Measurements from ENCODE around the gene KRTAP3-2. TPM values are rescaled to one million over a fixed set of nuclear protein-coding genes. Genes with fewer than 3 reads are reported as not detected.

The KRTAP3-2 gene
- total RNA-seq, 1 experiment from 2014 or later = not detected

DNA sequence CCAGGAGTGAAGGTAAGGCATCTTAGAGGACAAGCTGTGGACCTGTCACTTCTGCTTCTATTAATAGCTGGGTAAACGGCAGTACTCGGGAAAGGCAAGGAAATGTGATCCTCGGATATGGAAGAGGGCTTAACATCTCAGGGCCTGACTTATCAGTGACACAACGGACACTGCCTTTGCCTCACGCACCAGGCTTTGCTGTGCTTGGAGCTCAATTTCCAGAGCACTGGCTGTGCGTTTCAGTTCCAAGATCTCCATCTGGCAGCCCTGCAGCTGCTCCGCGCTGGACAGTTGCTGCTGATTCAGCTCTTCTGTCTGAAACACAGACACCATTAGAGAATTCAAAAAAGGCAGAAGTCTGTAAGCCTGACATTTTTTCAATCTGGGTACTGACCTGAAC, 19.1 kb downstream of the KRTAP3-2 start:
- Histone ChIP-seq H2BK120ac (ENCODE audit: low read depth, low read length, poor library complexity, severe bottlenecking) (no peak overlapping the region), H2AFZ (ENCODE audit: low read length) (no peak overlapping the region), H3K79me2 (ENCODE audit: insufficient read depth, low read length) (no peaks in the 10 kb centered on the region), H3K56ac (ENCODE audit: insufficient read length, low read depth, low read length) (no peak overlapping the region), H2BK12ac (ENCODE audit: insufficient read length, low read depth, low read length) (no peak overlapping the region), H3K79me1 (ENCODE audit: insufficient read depth, low read depth, low read length, poor library complexity, severe bottlenecking) (no peaks in the 10 kb centered on the region), H3T11ph (ENCODE audit: low read length) (no peak overlapping the region), H3K4me1 (ENCODE audit: insufficient read depth, low read length) (no peaks in the 10 kb centered on the region; the same call in 1 of the 2 replicates), H2BK5ac (ENCODE audit: insufficient read length, low read length) (no peak overlapping the region), H3K4ac (ENCODE audit: low read depth, low read length) (no peak overlapping the region), H3K23ac (ENCODE audit: insufficient read length, low read depth, low read length) (no peak overlapping the region), H2AK5ac (ENCODE audit: insufficient read length, low read length) (no peak overlapping the region), H3K27ac (ENCODE audit: insufficient read length, low read depth, low read length) (no peak overlapping the region), H3K27me3 (ENCODE audit: insufficient read depth, low read length) (no peaks in the 10 kb centered on the region), H4K91ac (ENCODE audit: insufficient read length, low read depth, low read length) (no peak overlapping the region), H3K23me2 (ENCODE audit: insufficient read length, low read depth, low read length, poor library complexity, severe bottlenecking) (no peaks in the 10 kb centered on the region), H3K14ac (ENCODE audit: insufficient read depth, low read length) (0 out of 2 replicates have a peak overlapping the region, but pooled peaks have one; percentile 54), H4K20me1 (ENCODE audit: control insufficient read depth, insufficient read depth, insufficient read length) (no peaks in the 10 kb centered on the region), H3K9ac (ENCODE audit: extremely low read depth, insufficient read length, low read length) (no peak overlapping the region), H4K8ac (replicated peaks; ENCODE audit: insufficient read length, low read depth, low read length) (no peak overlapping the region), H4K5ac (ENCODE audit: insufficient read length, low read depth, low read length) (no peak overlapping the region), H2BK15ac (ENCODE audit: low read depth, low read length) (no peak overlapping the region), H3K18ac (ENCODE audit: insufficient read length, low read depth, low read length) (no peak overlapping the region), H2BK20ac (ENCODE audit: low read depth, low read length, poor library complexity, severe bottlenecking) (no peak overlapping the region), H3K9me3 (ENCODE audit: control insufficient read depth, low read depth, low read length) (no peaks in the 10 kb centered on the region), H3K4me2 (ENCODE audit: insufficient read depth, insufficient read length, low read length) (no peak overlapping the region)
- no peak overlapping the region for H3K4me3 Mint-ChIP-seq
- no peak for DNase-seq
- TF ChIP-seq, protein P1, sequence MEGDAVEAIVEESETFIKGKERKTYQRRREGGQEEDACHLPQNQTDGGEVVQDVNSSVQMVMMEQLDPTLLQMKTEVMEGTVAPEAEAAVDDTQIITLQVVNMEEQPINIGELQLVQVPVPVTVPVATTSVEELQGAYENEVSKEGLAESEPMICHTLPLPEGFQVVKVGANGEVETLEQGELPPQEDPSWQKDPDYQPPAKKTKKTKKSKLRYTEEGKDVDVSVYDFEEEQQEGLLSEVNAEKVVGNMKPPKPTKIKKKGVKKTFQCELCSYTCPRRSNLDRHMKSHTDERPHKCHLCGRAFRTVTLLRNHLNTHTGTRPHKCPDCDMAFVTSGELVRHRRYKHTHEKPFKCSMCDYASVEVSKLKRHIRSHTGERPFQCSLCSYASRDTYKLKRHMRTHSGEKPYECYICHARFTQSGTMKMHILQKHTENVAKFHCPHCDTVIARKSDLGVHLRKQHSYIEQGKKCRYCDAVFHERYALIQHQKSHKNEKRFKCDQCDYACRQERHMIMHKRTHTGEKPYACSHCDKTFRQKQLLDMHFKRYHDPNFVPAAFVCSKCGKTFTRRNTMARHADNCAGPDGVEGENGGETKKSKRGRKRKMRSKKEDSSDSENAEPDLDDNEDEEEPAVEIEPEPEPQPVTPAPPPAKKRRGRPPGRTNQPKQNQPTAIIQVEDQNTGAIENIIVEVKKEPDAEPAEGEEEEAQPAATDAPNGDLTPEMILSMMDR (conservative IDR thresholded peaks at IDR 0.05) = no peak
- no CpG with 5 or more reads among the region's 8 CpGs for whole genome bisulfite sequencing (ENCODE audit: extremely low coverage, insufficient read length, low lambda C conversion rate)
- H3K9me3 Mint-ChIP-seq = no peaks in the 10 kb centered on the region
- H3K4me1 Mint-ChIP-seq = peaks cover 11 to 14% of the 10 kb centered on the region in 2 experiments
- peaks cover 3% of the 10 kb centered on the region for H3K27me3 Mint-ChIP-seq (ENCODE audit: low read depth)
- H3K36me3 Mint-ChIP-seq (ENCODE audit: insufficient read depth in 1 of 3, low read depth in 3 of 3) = no peaks in the 10 kb centered on the region
- no peak overlapping the region for H3K27ac Mint-ChIP-seq
